Islet of Langerhans (tissue), 1 donor: ENCODE data around the gene CENPA.
"Not testable (repeated sequence)": the region's sequence is repeated elsewhere in the genome, so short reads cannot be mapped to it uniquely, and the experiment has no call there.

Experiments used
- FAIRE-seq: peaks from one replicate; lab custom pipeline; 2011; peaks lifted over from hg19 to GRCh38; lab: Jason Lieb, UNC

The CENPA gene

GRCh38 chr2:26793518-26793917 is 7.7 kb downstream of the CENPA start:
- no peak for FAIRE-seq

GRCh38 chr2:26795135-26795534 is 9.3 kb downstream of the CENPA start:
- FAIRE-seq: not testable (repeated sequence)

DNA sequence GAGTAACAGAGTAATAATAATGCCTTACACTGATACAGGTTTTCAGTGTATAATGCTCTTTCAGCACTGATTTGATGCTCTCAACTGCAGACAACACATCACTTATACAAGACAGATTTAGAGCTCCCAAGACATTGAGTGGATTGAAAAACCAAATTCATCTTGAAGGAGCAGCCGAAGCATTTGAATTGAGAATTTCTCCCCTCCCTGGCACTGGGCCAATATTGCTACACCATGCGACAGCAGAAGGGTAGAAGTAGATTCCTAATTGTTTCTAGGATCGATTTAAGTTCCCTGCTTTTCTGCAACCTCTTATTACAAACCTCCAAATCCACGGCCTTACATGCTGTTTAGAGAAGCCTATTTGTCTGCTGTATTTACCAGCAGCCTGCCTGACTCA is 15.5 kb downstream of the CENPA start:
- FAIRE-seq: no peak

DNA sequence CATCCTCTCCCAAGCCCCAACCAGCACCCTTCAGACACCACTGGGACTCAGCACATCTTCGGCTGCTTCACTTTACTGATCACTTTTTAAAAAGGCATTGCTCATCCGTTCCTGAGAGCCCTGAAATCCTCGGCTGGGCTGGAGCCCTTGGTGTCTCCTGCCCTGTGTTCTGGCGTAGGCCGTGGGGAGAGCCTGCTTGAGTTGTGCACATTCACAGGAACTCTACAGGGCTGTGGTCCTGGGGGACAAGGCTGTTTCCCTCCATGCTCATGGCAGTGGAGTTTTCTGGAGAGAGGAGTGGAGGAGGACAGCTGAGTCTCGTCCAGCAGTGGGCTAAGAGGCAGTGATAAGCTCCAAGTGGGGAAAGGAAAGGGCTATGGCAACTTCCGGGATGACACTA is 15.9 kb downstream of the CENPA start:
- no peak for FAIRE-seq

DNA sequence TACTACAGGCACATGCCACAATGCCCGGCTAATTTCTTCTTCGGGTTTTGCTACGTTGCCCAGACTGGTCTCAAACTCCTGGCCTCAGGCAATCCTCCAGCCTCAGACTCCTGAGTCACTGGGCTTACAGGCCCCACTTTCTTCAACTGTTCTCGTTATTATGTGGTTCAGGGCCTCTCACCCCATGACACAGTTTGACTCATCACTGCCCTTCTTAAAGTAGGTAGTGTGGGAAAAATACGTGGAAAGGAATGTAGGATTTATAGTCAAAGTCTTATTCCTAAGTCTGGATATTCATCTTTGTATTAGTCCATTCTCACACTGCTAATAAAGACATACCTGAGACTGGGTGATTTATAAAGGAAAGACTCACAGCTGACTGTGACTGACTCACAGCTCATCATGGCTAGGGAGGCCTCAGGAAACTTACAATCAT is 19.4 kb downstream of the CENPA start:
- FAIRE-seq: no peak

DNA sequence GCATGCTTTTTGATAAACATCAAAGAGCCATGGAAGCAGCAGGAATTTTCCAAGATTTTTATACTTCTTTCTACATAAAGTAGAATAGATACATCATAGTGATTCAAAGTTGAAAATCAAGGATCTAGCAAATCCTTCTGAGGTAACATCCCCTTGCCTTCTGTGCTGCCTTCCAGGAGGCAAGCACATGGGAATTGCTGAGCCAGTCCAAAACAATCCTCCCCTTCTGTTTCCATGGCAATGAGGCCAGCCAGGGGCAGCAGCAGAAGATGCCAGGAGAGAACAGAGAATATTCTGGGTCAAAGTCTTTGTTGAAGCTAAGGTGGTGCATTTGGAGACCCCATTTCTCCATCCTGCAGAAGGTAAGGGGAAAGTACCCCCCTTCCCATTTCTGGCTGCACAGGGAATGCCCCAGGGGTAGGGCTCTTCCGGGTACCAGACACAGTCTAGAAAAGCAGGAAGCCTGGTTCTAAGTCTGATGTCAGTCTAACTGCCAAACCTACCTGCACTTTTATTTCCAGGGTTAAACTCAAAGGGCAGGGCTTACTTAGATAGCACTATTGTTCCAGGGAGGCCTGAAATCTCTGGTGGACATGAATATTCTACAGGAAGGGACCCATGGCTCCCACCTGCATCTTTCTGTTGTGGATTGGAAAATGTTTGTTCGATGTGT is 22.1 kb downstream of the CENPA start:
- no peak for FAIRE-seq

- no peak for FAIRE-seq
These were observed 23.4 kb downstream of the CENPA start for GRCh38 chr2:26809211-26809610.

DNA sequence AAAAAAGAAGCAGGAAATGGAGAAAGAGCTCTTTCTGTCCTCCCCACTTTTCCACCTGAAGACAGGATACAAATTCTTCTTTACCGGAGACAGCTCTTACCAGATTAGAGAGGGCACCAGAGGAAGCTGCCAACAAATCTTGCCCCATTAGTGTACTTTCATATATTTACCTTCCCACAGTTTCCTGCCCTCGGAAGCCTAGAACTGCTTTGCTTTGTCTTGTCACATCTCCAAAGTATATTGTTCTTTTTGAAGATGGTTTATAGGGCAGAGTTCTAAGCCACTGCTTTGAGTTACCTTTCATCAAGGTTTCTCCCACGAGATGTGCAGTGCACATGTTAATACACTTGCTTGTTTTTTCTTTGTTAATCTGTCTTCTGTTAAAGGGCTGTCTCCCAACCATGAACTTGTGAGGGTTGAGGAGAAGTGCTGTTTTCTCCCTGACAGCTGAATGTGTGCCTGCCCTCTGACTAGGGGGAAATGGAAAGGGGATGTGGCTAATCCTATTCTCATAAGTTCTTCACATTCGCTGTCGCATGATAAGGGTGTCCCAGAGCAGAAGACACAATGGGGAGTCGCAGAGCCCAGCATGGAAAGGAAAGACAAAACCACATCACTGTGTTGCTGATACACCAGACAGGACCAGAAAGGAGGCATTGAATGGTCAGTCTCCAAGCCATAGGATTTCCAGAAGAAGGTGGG is 24.2 kb downstream of the CENPA start:
- FAIRE-seq: no peak

DNA sequence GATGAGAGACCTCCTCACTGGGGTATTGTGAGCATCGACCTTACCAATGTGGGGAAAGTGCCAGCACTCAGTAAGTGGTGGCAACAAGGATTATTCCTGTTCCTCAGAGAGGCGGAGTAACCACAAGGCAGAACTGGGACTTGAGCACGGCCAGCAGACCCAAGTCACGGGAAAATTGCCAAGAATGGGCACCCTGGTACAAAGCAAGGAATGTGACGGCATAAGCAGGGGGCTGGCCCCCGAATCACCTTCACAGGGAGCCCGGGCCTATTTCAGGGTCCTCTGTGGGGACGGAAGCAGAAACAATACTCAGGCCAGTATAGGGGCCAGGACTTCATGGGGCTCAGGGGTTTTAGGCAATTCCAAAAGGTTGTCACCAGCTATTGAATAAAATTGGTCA is 25.4 kb downstream of the CENPA start:
- FAIRE-seq: no peak

GRCh38 chr2:26811791-26812694 is 26.2 kb downstream of the CENPA start:
- FAIRE-seq: no peak

DNA sequence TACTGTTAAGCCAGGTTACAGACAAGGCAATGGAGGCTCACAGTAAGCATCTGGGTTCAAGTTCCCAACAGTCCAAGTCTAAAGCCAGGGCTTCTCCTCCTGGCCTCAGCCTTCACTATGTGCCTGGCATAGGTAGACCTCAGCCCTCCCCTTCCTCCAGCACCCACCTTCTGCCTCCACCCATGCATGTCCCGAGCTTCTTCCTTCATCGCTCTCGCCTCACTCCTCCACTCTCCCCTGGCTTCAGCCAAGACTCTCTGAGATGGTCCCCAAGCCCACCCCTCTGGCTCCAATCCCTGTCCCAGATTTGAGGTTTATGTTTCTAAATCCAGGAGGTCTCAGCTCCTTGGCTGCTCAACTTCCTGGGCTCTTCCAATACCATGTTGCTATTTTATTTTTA is 26.9 kb downstream of the CENPA start:
- no peak for FAIRE-seq

DNA sequence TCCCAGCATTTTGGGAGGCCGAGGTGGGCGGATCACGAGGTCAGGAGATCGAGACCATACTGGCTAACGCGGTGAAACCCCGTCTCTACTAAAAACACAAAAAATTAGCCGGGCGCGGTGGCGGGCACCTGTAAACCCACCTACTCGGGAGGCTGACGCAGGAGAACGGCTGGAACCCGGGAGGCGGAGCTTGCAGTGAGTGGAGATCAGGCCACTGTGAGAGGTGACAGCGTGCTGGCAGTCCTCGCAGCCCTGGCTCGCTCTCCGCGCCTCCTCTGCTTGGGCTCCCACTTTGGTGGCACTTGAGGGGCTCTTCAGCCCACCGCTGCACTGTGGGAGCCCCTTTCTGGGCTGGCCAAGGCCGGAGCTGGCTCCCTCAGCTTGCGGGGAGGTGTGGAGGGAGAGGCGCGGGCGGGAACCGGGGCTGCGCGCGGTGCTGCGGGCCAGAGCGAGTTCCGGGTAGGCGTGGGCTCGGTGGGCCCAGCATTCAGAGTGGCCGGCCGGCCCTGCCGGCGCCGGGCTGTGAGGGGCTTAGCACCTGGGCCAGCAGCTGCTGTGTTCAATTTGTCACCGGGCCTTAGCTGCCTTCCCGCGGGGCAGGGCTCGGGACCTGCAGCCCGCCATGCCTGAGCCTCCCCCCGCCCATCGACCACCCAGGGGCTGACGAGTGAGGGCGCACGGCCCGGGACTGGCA is 28.4 kb downstream of the CENPA start:
- not testable (repeated sequence) for FAIRE-seq

GRCh38 chr2:26816893-26817292 is 31.0 kb downstream of the CENPA start:
- FAIRE-seq: no peak

DNA sequence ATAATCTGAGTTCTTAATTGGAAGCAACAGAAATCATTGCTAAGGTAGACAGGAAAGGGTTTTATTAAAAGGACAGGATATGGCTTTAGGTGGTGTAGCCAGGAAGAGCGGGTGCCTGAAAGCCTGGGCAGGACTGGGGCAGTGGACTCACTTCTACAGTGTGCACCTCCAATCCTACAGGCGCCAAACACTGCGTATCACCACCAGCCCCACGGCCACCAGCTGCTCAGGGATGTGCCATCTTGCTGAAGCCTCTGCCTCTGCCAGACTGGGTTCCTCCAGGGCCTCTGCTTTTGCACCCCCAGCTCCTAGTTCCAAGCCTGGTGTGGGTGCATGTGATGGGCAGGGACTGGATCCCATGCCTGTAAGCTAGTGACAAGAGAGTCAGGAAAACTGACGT is 32.4 kb downstream of the CENPA start:
- FAIRE-seq: no peak

GRCh38 chr2:26818972-26819371 is 33.1 kb downstream of the CENPA start:
- no peak for FAIRE-seq

GRCh38 chr2:26820932-26821331 is 35.1 kb downstream of the CENPA start:
- no peak for FAIRE-seq

- FAIRE-seq: no peak
These were observed 37.0 kb downstream of the CENPA start for GRCh38 chr2:26822877-26823276.

DNA sequence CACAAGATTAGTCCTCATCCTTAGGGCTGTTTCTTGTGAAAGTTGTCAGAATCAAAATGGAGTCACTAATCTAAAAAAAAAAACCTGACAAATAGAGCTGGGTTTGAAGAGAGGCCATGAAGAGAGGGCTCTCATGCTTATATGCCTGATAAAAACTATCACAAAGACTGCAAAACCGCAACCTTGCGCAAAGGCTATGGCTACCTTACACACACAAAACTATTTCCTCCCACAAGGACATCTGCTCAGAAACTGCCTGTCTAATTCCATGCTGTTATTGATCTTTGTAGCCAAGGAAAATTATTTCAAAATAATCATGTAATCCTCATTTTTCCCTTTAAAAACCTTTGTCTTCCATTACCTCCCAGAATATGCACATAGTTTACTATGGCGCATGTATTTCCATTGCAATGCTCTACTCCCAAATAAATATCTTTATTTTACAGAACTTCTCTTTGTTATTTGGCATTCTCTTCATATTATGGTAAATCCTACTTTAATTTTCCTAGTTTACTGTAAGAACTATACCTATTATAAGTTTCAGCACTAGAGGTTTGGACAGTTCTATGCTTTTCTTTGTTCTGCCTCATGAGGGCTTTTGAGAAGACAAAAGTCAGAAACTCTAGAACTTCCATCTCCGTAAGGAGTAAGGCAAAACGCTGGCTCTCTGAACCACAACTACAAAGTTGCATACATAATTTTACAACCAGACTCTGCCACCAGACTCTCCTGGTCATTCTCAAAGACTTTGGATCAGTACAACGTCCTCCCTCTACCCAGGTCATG is 52.5 kb downstream of the CENPA start:
- FAIRE-seq: no peak

DNA sequence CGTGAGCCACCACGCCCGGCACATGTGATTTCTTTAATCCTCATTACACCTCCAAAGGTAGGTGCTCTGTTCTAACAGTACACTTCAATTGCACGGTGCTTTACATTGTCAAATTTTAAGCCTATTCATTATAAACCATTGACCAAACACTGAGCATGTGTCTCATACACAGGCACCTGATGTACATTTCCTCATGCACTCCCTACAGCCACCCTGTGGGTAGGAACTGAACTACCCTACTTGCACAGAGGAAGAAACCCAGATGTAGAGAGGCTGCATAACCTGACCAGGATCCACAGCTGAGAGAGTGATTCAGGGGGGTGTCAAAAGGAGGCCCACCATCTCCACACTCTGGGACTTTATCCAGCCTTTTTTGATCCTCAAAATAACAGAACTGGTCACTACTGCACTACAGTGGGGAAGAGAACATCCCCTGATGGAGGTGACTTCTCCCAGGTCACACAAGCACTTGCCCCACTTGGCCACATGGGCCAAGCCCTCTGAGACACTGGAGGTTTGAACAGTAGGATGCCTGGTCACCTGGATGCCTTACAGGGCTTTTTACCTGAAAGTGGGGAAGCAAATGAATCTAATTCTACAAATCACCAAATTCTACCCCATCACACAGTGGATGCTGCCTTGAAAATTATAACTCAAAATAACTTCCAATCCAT is 55.2 kb downstream of the CENPA start:
- FAIRE-seq: no peak

GRCh38 chr2:26843041-26843440 is 57.2 kb downstream of the CENPA start:
- no peak for FAIRE-seq
